Upper lobe of left lung (tissue), 6 donors: Measurements from ENCODE around the gene WARS2. TPM values are rescaled to one million over a fixed set of nuclear protein-coding genes. Genes with fewer than 3 reads are reported as not detected.

Experiments used
- ATAC-seq, 2 donors: fragments of 200-7000 bp; cut with Tn5 transposase; one replicate each; pipeline ENCODE4 v1.9.1; 2022; ENCODE audit warnings: mild to moderate bottlenecking in 2 of 2, moderate library complexity in 2 of 2; ENCODE audit not compliant: low FRiP score in 2 of 2
- DNase-seq, 2 donors: peaks; one replicate each; pipeline ENCODE4 v3.0.0-alpha.2; 2019 to 2020
- H3K27ac ChIP-seq, 4 donors: fragments of 200-600 bp; sonication (generic); one replicate each; pipeline ENCODE4 v1.5.1; 2016 to 2019
- H3K27me3 ChIP-seq, 4 donors: fragments of 200-600 bp; sonication (generic); one replicate each; pipeline ENCODE4 v1.5.1; 2017 to 2019
- H3K36me3 ChIP-seq, 4 donors: fragments of 200-600 bp; sonication (generic); one replicate each; pipeline ENCODE4 v1.5.1; 2016 to 2019
- H3K4me1 ChIP-seq, 4 donors: fragments of 200-600 bp; sonication (generic); one replicate each; pipeline ENCODE4 v1.5.1; 2018 to 2019
- H3K4me3 ChIP-seq, 4 donors: fragments of 200-600 bp; sonication (generic); one replicate each; pipeline ENCODE4 v1.5.1; 2017 to 2019; ENCODE audit warnings: mild to moderate bottlenecking in 2 of 4, moderate library complexity in 1 of 4
- H3K9me3 ChIP-seq, 4 donors: fragments of 200-600 bp; sonication (generic); one replicate each; pipeline ENCODE4 v1.5.1; 2018 to 2019
- CTCF ChIP-seq, 6 experiments: fragments of 450-650 bp in 4 of 6; fragments of 200-600 bp in 2 of 6; sonication (generic) in 2 of 6; IDR thresholded peaks; one replicate each; pipeline ENCODE4 v1.5.1; 2016 to 2019; ENCODE audit warnings: antibody characterized with exemption in 6 of 6
- EP300 ChIP-seq, 4 donors: sonication (generic); formaldehyde crosslinking; IDR thresholded peaks; one replicate each; pipeline ENCODE4 v1.5.1; 2017; ENCODE audit warnings: antibody characterized with exemption in 4 of 4, control low read depth in 2 of 4
- POLR2A ChIP-seq, 4 donors: fragments of 450-650 bp; IDR thresholded peaks; one replicate each; pipeline ENCODE4 v1.5.1; 2016 to 2017; ENCODE audit warnings: antibody characterized with exemption in 4 of 4, mild to moderate bottlenecking in 2 of 4
- POLR2AphosphoS5 ChIP-seq, 2 donors: sonication (generic); formaldehyde crosslinking; IDR thresholded peaks; one replicate each; pipeline ENCODE4 v1.5.1; 2017; ENCODE audit warnings: antibody characterized with exemption in 2 of 2
- whole genome bisulfite sequencing, 2 donors: methylation state at CpG; one replicate each; pipeline ENCODE4 v1.1.5; 2017 to 2018; 5-methylcytosine and 5-hydroxymethylcytosine counted together
- total RNA-seq, 6 donors: library from RNA; depleted of rRNA in 4 of 6; stranded (reverse); fragments of >200 nt in 4 of 6; gene quantifications; one replicate each; pipeline versions ENCODE4 v1.1.0 to v1.2.1, GENCODE V29; 2016 to 2021
- donor health status: DM: no; HTN: no; CAD: no; lungs with moderate emphysema.
- donor health status: DM: no; HTN: yes; CAD: no; lungs with severe emphysema.

WARS2 gene
- total RNA-seq, 6 donors from 2014 or later, result 6.3 to 20.5 (median 13.5) TPM

DNA sequence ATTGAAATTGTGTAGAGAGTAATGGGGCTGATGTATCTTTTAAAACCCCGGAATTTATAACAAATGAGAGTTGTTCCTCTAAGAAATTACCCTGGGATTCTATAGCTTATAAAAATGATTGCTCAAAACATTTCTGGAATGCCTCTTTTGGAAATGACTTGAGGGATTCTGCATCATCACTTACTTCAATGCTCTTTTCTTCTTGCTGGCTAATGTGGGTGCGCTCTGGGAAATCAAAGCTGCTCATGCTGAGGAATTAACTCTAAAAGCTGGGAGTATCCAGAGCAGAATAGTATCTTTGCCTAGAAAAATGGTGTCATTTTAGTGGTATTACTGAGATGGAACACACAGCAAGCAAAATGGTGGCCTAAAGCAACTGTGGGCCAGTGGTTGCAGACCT is 129.3 kb downstream of the WARS2 start:
- ATAC-seq (no peak), DNase-seq (no peak)
- Histone ChIP-seq H3K36me3 (no peaks in the 10 kb centered on the region), H3K27me3 (peaks cover 0 to 23% (median 12%) of the 10 kb centered on the region in 4 donors), H3K4me1 (peaks cover 22 to 27% (median 23%) of the 10 kb centered on the region in 4 donors), H3K9me3 (no peaks in the 10 kb centered on the region), H3K4me3 (no peak overlapping the region), H3K27ac (no peak overlapping the region)
- WGBS, 2 donors, result 94 to 97% methylated on average over 2 of the region's 2 CpGs
- TF ChIP-seq POLR2AphosphoS5 (IDR thresholded peaks at IDR 0.05) (no peak), CTCF (IDR thresholded peaks at IDR 0.05) (no peak), EP300 (IDR thresholded peaks at IDR 0.05) (no peak), POLR2A (IDR thresholded peaks at IDR 0.05) (no peak)

DNA sequence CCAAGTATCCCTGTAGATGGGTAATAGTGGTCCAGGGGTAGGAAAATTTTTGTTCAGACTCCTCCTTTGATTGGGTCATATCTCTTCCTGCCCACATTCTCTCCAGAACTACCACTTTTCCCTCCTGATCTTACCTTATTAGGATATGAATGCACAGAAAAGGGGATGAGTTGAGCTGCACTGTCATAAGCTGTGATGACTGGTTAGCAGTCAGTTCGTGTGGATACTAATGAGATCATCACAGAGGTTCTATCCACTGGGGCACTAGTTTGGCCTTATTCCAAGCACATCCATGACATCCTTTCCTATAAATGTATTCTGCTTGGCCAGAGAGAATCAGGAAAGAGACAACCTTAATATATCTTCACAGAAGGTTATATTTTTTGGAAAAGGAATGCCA is 130.3 kb downstream of the WARS2 start:
- Histone ChIP-seq H3K36me3 (no peaks in the 10 kb centered on the region), H3K9me3 (no peaks in the 10 kb centered on the region), H3K27ac (no peak overlapping the region), H3K4me1 (peaks cover 22 to 27% (median 23%) of the 10 kb centered on the region in 4 donors), H3K4me3 (no peak overlapping the region), H3K27me3 (peaks cover 0 to 29% (median 17%) of the 10 kb centered on the region in 4 donors)
- DNase-seq (no peak), ATAC-seq (no peak)
- WGBS, 2 donors, result 67 to 69% methylated on average over 1 of the region's 1 CpG
- TF ChIP-seq POLR2AphosphoS5 (IDR thresholded peaks at IDR 0.05) (no peak), EP300 (IDR thresholded peaks at IDR 0.05) (no peak), POLR2A (IDR thresholded peaks at IDR 0.05) (no peak), CTCF (IDR thresholded peaks at IDR 0.05) (no peak)

- peaks cover 0 to 30% (median 18%) of the 10 kb centered on the region in 4 donors for H3K27me3 ChIP-seq
- ATAC-seq (no peak), DNase-seq (no peak)
- H3K4me3 ChIP-seq, result no peak overlapping the region
- H3K4me1 ChIP-seq, result peaks cover 22 to 27% (median 23%) of the 10 kb centered on the region in 4 donors
- no peak overlapping the region for H3K27ac ChIP-seq
- TF ChIP-seq POLR2AphosphoS5 (IDR thresholded peaks at IDR 0.05) (no peak), POLR2A (IDR thresholded peaks at IDR 0.05) (no peak), CTCF (IDR thresholded peaks at IDR 0.05) (no peak), EP300 (IDR thresholded peaks at IDR 0.05) (no peak)
- 13% methylated on average over 2 of the region's 2 CpGs for WGBS, 2 donors
- no peaks in the 10 kb centered on the region for H3K9me3 ChIP-seq
- no peaks in the 10 kb centered on the region for H3K36me3 ChIP-seq
These were observed 131.2 kb downstream of the WARS2 start for GRCh38 chr1:119009312-119009655.

DNA sequence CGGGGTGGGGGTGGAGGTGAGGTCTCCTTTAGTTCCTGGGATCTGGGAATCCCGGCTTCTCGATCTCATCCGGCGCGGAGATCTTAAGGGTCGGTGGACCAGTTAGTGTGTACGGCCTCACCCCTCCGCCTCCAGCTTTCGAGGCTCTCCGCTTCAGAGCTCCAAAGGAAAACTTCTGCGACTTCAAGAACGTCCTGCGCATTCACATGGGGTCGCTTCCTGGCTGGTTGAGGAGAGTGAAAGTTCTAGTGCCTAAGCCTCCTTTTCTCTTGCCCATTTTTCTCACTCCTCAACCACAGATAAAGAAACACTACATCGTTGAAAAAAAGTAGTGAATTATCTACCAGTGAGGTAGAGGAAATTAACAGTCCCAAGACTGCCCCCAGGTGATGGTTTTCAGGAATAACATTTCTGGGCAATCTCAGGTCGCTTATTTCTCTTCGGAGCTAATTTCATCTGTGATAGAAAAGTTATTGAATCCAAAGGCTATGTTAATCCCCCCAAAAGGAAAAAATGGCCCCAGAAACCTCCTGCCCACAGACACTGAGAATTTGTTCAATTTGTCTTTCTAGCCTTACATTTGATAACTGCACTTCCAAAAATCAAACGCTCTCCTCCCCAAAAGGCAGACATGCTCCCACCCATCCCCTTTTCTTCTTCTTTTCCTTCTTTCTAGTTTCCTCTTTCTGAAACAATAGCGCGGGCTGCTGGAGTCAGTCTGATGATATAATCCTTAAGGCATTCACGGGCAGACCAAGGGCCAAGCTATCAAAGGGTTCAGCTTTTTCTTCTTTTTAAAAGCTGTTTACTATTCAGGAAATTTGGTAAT is 131.8 kb downstream of the WARS2 start:
- Histone ChIP-seq H3K9me3 (no peaks in the 10 kb centered on the region), H3K4me3 (peak overlapping the region in 3 of 4 donors; percentile 0 to 25 (median 21)), H3K36me3 (no peaks in the 10 kb centered on the region), H3K27me3 (peaks cover 0 to 33% (median 19%) of the 10 kb centered on the region in 4 donors), H3K27ac (no peak overlapping the region), H3K4me1 (peaks cover 22 to 27% (median 23%) of the 10 kb centered on the region in 4 donors)
- TF ChIP-seq POLR2AphosphoS5 (IDR thresholded peaks at IDR 0.05) (no peak), CTCF (IDR thresholded peaks at IDR 0.05) (peak; percentile 18 to 66 (median 42)), EP300 (IDR thresholded peaks at IDR 0.05) (no peak), POLR2A (IDR thresholded peaks at IDR 0.05) (no peak)
- ATAC-seq (peak; percentile 12 to 83), DNase-seq (no peak)
- WGBS, 2 donors, result 4 to 7% methylated on average over 8 to 22 of the region's 22 CpGs
